GM12872 (cell line): ENCODE measurements around the gene ELL.

ENCODE experiments used
- TF ChIP-seq, protein P1 (sequence below): IDR thresholded peaks from 3 replicates; pipeline ENCODE4 v1.5.1; 2011; ENCODE audit warnings: low read depth, mild to moderate bottlenecking, low read length, moderate library complexity; ENCODE audit not compliant: insufficient read depth

ELL gene

DNA sequence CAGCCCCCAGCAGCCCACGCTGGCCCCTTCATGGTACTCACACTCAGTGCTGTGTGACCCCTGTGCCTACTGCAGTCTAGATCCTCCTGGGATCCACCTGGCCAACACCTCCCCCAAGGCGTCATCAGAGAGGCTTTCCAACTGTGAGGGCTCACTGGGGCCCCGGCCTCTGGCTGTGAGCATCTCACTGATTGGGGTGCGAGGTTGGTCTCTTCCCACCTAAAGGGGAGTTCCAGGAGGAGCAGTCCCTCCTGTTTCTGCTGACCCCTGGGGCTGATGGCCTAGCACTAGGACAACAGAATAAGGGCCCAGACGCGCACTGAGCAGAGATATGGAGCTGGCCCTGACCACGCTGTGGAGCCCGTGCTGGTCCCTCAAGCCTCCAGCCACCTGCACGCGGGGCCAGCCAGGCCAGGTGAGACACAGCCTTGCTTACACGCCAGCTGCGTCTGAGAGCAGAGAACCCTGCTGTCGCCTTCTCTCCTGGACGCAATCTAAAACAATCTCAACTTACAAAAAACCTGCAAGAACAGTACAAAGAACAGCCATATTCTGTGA lies 32.2 kb downstream of the ELL start:
- TF ChIP-seq, protein P1, sequence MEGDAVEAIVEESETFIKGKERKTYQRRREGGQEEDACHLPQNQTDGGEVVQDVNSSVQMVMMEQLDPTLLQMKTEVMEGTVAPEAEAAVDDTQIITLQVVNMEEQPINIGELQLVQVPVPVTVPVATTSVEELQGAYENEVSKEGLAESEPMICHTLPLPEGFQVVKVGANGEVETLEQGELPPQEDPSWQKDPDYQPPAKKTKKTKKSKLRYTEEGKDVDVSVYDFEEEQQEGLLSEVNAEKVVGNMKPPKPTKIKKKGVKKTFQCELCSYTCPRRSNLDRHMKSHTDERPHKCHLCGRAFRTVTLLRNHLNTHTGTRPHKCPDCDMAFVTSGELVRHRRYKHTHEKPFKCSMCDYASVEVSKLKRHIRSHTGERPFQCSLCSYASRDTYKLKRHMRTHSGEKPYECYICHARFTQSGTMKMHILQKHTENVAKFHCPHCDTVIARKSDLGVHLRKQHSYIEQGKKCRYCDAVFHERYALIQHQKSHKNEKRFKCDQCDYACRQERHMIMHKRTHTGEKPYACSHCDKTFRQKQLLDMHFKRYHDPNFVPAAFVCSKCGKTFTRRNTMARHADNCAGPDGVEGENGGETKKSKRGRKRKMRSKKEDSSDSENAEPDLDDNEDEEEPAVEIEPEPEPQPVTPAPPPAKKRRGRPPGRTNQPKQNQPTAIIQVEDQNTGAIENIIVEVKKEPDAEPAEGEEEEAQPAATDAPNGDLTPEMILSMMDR: no peak

DNA sequence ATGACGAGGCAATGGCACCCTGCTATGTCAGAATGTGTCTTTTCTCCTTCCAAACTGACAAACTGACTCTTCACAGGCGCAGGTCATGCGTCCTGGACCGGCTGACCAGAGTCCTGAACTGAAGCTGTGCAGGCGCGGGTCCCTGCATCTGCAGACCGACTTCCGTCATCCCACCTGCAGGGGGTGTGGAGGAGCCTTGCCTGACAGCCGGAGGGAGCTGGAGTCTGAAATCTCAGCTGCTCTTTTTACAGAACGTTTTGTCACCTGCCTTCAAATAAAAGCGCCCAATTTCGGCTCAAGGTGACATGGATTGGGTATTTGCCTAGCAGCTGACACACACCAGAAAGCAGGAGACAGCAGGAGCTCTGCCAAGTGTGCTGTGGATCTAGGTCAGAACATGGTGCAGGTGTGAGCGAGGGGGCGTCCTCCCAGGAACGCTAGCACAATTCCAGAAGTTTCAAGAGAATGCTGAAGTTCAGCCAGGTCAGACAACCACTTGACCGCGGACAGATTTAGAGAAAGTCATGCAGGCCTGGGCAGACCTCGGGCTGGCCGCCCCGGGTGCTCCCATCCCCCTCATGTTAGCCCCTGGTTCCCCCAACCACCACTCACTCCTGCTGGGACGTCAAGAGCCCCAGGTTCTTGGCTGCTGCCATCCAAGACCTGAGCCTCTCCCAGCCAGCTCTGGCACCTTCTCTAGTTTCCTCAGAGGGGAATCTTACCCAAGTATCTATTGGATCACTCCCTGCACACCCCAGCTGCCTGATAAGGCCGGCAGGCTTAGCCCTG lies 32.8 kb downstream of the ELL start:
- TF ChIP-seq, protein P1: no peak

DNA sequence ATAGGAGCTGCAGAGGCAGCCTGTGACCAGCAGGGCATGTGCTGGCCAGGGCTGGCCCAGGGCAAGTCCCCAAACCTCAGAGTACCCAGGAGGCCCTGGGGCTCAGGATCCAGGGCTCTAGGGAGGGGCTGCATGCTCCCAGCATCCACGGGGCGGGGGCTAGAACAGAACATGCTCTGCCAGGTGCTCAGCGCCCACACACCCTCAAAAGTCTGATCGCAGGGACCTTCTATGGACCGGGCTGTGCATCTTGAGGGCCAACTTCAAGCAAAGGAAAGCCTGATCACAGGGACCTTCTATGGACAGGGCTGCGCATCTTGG lies 33.5 kb downstream of the ELL start:
- TF ChIP-seq, protein P1: 0 out of 3 replicates have a peak, but pooled peaks have one; percentile 11

DNA sequence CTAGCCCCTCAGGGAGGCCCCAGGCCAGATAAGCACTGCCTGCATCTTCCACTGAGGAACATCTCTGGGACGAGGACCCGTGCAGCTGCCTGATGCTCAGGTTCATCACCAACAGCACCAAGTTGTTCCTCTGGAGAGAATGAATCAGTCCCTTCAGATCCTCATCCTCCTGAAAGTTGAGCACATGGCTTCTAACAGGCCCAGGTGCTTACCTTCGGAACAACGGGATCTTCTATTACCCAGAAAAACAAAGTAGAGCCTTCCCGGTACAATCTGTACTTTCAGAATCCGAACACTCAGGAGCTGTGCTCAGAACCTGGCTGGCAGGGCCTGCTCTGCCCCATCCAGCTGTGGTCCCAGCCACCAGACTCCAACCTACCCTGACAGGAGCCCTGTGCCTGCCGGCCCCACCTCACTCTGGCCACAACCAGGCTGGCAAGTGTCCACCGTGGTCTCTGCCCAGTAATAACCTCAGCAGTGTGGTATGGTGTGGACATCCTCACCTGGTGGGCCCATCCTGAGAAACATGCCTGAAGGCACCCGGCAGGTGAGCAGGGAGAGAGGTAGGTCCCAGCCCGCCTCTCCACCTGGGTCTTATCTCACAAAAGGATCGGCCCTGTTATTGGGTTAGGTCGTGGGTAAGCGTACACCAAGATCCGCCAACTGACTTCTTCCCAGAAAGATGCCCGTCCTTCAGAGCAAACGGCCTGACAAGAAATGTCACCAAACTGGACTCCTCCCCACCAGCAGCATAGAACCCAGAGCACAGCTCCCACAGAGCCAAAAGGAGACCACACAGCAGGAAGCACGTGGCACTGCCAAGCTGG lies 34.1 kb downstream of the ELL start:
- TF ChIP-seq, protein P1: no peak

DNA sequence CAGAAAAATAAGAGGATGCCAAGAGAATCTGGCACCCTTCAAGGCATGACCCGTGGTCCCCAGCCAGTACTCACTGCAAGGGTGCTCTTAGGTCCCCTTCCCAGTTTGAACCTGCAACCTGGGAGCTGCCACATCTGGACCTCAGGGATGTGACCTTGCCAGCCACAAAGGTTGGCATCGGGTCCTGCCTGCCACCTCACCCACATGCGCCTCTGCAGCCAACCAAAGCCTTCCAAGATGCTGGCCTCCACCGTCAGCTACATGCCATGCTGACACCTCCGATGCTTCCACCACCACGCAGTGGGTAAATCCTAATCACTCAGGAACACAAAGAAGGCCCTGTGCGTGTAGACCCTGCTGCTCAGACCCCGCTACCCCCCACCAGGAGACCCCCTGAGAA lies 35.1 kb downstream of the ELL start:
- TF ChIP-seq, protein P1: no peak

DNA sequence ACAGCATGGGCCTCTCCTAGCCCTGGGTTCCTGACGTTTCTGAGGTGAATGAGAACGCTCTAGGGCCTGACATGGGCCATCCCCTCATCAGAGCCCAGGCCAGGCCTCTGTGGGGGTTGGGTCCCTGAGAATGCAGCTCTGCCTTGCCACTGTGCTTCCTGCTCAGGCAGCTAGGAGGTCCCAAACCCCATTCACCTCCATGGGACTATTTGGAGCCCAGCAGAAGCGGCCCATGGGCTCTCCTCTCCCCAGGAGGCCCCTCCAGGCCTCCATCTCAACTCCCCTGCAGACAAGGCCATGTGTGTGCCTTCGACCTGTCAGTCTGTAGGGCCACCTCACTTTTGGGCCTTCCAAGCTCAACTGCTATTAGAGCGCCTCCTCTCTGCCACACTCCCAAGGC lies 36.9 kb downstream of the ELL start:
- TF ChIP-seq, protein P1: no peak

DNA sequence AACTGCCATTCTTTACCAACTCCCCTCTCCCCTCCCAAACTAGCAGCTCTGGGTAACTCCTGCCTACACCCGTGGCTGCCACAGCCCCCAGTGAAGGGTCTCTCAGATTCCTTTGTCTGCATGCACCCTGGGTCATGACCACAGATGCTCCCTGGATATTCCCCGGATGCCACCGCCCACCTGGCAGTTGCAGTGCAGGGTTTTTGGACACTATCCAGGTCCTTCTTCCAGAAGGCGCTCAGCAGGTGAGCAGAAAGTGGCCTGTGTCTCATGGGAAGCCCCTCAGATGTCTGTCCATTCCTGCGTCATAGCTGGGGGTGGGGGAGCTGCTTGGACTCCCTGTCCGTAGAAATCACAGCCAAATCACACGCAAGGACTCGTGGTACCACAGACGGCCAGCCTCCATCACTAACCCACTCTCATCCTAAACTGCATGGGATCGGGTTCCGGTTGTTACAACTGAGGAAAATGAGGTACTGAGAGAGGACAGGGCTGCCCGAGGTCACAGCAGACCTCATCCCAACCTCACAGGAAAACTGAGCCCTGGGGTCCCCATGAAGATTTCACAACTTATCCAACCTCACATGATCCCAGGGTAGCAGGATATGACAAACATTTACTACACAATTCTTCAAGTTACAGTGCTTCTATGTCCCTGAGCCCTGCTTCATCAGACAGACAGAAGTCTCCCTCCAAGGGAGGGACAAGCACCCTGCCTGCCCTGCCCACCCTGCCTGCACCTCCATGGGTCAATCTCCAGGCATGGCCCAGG lies 38.6 kb downstream of the ELL start:
- TF ChIP-seq, protein P1: no peak
